ENCODE results near the gene COL5A2. TPM values are rescaled to one million over a fixed set of nuclear protein-coding genes. Genes with fewer than 3 reads are reported as not detected.

The COL5A2 gene
- total RNA-seq, 2 experiments from 2014 or later, result 2.6 to 2.7 TPM

DNA sequence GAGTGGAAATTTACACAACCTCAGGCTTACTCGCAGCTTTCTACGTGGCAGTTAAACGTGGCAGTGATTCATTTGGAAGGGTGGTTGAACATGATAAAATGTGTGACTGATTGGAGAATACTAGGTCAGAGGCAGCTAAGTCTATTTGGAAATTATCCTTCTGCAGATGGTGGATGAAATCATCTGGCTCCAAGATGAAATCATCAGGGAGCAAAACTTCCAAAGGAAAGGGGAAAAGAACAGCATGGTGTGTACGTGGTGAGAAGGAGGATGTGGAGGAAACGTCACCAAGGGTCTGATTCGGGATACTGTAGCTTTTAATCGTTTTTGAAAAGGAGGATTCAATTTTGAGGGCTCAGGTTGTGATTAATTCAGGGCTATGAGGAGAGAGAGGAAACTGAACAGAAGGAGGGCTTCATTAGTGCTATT, 157.5 kb downstream of the COL5A2 start:
- no peaks in the 10 kb centered on the region for H3K27me3 Mint-ChIP-seq (ENCODE audit: low read depth)
- H3K9me3 Mint-ChIP-seq (ENCODE audit: insufficient read depth), result no peaks in the 10 kb centered on the region
- no peaks in the 10 kb centered on the region for H3K4me1 Mint-ChIP-seq (ENCODE audit: low read depth)
- no peak overlapping the region for H3K27ac Mint-ChIP-seq
- no peak overlapping the region for H3K4me3 Mint-ChIP-seq
- DNase-seq, result no peak
- no peak for ATAC-seq
- CTCF ChIA-PET, result no interaction called here
- H3K36me3 Mint-ChIP-seq (ENCODE audit: low read depth), result no peaks in the 10 kb centered on the region
- POLR2A ChIA-PET, result no interaction called here

DNA sequence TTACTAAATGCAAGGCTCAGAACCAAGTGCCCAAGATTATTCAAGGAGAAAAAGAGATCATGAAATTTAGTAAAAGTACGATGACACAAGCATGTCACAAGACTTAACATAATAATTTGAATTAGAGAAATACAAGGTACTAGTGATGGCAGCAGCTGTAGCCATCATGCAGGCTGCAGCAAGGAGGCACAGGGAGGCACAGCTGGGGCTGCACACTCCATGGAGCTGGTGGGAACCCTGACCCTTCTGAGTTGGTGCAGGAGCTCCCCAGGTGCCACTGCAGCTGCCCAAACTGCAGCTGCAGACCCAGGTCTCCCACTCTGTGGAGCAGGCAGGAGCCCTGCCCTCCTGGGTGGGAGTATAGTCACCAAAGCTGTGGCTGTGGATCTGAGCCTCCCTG, 159.4 kb downstream of the COL5A2 start:
- DNase-seq (no peak), ATAC-seq (no peak)
- Mint-ChIP-seq H3K4me3 (no peak overlapping the region), H3K36me3 (ENCODE audit: low read depth) (no peaks in the 10 kb centered on the region), H3K27me3 (ENCODE audit: low read depth) (no peaks in the 10 kb centered on the region), H3K27ac (no peak overlapping the region), H3K4me1 (ENCODE audit: low read depth) (no peaks in the 10 kb centered on the region), H3K9me3 (ENCODE audit: insufficient read depth) (no peaks in the 10 kb centered on the region)
- CTCF ChIA-PET, result no interaction called here
- POLR2A ChIA-PET, result no interaction called here

DNA sequence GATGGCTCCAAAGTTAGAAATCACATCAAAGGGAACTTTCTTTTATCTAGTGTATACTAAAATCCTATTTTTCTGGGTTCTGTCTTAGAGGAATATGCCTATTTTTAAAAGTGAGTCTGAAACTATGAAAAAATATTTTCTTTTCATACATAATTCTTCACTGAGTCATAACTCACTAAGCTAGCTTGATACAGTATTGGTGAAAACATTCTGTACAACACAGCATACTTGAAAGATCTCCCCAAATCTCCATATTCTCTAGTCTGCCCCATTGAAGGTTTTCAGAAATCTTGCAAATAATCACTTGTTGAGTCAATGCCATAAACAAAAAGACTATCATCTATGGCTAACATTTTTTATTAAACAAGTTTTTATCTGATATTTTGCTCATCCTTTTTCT, 160.9 kb downstream of the COL5A2 start:
- no peaks in the 10 kb centered on the region for H3K4me1 Mint-ChIP-seq (ENCODE audit: low read depth)
- DNase-seq (no peak), ATAC-seq (no peak)
- no peaks in the 10 kb centered on the region for H3K36me3 Mint-ChIP-seq (ENCODE audit: low read depth)
- no peaks in the 10 kb centered on the region for H3K27me3 Mint-ChIP-seq (ENCODE audit: low read depth)
- ChIA-PET POLR2A (no interaction called here), CTCF (no interaction called here)
- no peak overlapping the region for H3K4me3 Mint-ChIP-seq
- H3K9me3 Mint-ChIP-seq (ENCODE audit: insufficient read depth), result no peaks in the 10 kb centered on the region
- H3K27ac Mint-ChIP-seq, result no peak overlapping the region

DNA sequence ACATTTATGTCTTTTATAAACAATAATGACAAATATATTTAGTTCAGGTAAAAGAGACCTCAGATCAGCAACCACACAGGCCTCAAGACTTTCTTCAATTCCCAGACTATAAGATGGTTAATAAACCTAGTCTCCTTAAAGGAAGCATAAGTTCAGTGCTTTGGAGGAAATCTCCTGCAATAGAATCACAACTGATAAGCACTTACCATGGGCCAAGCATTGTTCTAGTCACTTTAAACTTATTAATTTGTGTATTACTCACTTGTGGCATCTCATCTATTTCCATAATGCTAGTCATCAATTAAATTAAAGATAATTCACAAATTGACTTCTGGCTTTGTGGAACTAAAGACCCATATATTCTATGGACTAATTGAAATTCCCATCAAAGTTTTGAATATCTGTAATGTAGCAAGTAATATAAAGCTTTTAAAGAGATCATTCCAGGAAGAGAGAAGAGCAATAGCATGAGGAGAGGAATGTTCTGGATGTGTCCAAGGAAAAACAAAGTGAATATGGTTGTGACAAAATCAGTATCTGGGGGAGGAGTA, 163.2 kb downstream of the COL5A2 start:
- ChIA-PET CTCF (no interaction called here), POLR2A (no interaction called here)
- H3K36me3 Mint-ChIP-seq (ENCODE audit: low read depth), result no peaks in the 10 kb centered on the region
- H3K27ac Mint-ChIP-seq, result no peak overlapping the region
- DNase-seq, result no peak
- no peaks in the 10 kb centered on the region for H3K27me3 Mint-ChIP-seq (ENCODE audit: low read depth)
- no peaks in the 10 kb centered on the region for H3K4me1 Mint-ChIP-seq (ENCODE audit: low read depth)
- ATAC-seq, result no peak
- H3K4me3 Mint-ChIP-seq, result no peak overlapping the region
- H3K9me3 Mint-ChIP-seq (ENCODE audit: insufficient read depth), result no peaks in the 10 kb centered on the region

DNA sequence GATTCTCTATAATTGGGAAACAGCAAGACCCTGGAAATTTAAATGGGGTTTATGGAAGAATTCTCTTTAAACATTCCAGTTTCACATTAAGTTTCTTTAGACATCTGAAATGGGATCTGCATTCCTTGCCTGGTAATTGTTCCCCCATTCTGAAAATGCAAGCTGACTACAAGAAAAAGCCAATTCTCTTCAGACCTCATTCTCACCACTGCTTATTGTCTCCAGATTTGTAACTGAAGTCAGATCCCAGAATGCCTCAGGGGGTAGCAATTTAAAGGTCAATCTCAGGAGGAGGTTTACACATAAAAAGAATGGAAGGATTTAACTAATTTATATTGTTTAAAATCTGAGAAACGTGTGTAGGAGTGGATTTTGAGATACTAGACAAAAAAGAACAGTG, 164.2 kb downstream of the COL5A2 start:
- no peak overlapping the region for H3K27ac Mint-ChIP-seq
- H3K9me3 Mint-ChIP-seq (ENCODE audit: insufficient read depth), result no peaks in the 10 kb centered on the region
- no peak for ATAC-seq
- no peak overlapping the region for H3K4me3 Mint-ChIP-seq
- H3K4me1 Mint-ChIP-seq (ENCODE audit: low read depth), result no peaks in the 10 kb centered on the region
- ChIA-PET POLR2A (no interaction called here), CTCF (no interaction called here)
- H3K36me3 Mint-ChIP-seq (ENCODE audit: low read depth), result no peaks in the 10 kb centered on the region
- no peaks in the 10 kb centered on the region for H3K27me3 Mint-ChIP-seq (ENCODE audit: low read depth)
- DNase-seq, result no peak

DNA sequence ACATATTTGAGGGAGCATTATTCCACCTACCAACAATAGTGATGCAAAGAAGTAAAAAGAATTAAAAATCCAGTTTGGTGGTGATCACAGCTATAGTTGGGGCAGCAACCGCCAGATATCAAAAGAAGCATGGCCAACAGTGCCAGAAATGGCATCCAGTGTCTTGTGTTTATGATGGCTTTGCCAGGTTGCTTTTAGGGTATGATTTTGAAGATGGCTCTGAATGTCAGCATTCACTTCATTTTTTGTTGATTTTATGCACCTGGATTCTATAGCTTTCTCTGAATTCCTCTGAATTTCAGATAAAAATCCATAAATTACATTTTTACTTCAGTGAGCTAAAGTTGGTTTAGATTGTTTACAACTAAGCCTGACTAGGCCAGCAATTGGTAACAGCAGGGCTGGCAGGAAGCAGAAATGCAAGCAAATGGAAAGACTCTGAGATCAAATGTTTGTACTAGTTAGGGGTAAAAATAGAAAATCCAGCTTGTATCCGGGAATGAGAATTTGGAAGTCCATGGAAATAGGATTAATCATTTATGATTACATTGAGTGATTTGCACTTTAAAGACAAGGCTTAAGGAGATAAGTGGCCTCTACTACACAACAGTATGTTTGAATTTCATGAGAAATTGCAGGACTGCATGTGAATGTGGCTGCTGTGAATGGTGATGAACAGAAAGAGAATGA, 165.0 kb downstream of the COL5A2 start:
- POLR2A ChIA-PET, result no interaction called here
- H3K36me3 Mint-ChIP-seq (ENCODE audit: low read depth), result no peaks in the 10 kb centered on the region
- no peaks in the 10 kb centered on the region for H3K4me1 Mint-ChIP-seq (ENCODE audit: low read depth)
- DNase-seq, result no peak
- no peaks in the 10 kb centered on the region for H3K27me3 Mint-ChIP-seq (ENCODE audit: low read depth)
- ATAC-seq, result no peak
- H3K9me3 Mint-ChIP-seq (ENCODE audit: insufficient read depth), result no peaks in the 10 kb centered on the region
- CTCF ChIA-PET, result no interaction called here
- no peak overlapping the region for H3K27ac Mint-ChIP-seq
- H3K4me3 Mint-ChIP-seq, result no peak overlapping the region

DNA sequence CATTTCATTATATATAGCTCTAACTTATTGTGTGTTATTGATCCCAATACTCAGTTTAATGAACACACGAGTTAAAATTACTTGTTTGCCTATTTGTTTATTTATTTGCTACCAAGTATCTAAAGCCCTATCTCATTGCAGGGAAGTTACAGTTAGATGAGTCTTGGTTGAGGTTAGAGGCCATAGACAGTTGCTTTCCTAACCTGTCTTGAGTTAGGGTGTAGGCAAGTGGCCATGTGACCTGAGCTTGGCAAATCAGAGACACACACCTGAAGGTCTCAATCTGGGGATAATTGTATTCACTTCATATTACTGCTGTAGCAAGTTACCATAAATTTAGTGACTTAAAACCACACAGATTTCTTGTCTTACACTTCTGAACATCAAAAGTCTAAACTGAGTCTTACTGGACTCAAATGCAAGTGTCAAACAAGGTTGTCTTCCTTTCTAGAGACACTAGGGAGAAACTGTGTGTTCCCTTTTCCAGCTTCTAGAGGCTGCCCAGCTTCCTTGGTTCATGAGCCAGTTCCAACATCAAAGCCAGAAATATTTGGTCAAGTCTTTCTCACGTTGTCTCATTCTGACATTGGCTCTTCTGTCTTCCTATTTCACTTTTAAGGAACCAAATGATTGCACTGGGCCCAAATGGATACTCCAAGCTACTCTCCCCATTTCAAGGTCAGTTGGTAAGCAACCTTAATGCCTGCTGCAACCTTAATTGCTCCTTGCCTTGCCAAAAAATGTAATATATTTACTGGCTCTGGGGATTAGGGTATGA, 165.7 kb downstream of the COL5A2 start:
- POLR2A ChIA-PET, result no interaction called here
- H3K4me1 Mint-ChIP-seq (ENCODE audit: low read depth), result no peaks in the 10 kb centered on the region
- CTCF ChIA-PET, result no interaction called here
- no peaks in the 10 kb centered on the region for H3K9me3 Mint-ChIP-seq (ENCODE audit: insufficient read depth)
- no peaks in the 10 kb centered on the region for H3K27me3 Mint-ChIP-seq (ENCODE audit: low read depth)
- H3K27ac Mint-ChIP-seq, result no peak overlapping the region
- H3K36me3 Mint-ChIP-seq (ENCODE audit: low read depth), result no peaks in the 10 kb centered on the region
- no peak overlapping the region for H3K4me3 Mint-ChIP-seq
- DNase-seq, result no peak
- no peak for ATAC-seq

DNA sequence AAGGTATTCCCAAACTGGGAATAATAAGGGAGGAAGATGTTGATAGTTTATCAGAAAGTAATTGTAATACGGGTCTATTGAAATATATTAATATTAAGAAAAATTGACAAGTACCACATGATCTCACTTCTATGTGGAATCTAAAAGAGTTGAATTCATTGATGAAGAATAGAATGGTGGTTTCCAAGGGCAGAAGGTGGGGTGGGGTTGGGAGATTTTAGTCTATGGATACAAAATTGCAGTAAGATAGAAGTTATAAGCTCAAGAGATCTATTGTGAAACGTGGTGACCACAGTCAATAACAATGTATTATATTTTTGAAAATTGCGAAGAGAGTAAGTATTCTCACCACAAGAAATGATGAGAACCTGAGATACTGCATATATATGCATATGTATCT, 166.5 kb downstream of the COL5A2 start:
- Mint-ChIP-seq H3K27ac (no peak overlapping the region), H3K27me3 (ENCODE audit: low read depth) (no peaks in the 10 kb centered on the region), H3K4me3 (no peak overlapping the region), H3K4me1 (ENCODE audit: low read depth) (no peaks in the 10 kb centered on the region), H3K9me3 (ENCODE audit: insufficient read depth) (no peaks in the 10 kb centered on the region), H3K36me3 (ENCODE audit: low read depth) (no peaks in the 10 kb centered on the region)
- ATAC-seq (no peak), DNase-seq (no peak)
- ChIA-PET CTCF (no interaction called here), POLR2A (no interaction called here)

DNA sequence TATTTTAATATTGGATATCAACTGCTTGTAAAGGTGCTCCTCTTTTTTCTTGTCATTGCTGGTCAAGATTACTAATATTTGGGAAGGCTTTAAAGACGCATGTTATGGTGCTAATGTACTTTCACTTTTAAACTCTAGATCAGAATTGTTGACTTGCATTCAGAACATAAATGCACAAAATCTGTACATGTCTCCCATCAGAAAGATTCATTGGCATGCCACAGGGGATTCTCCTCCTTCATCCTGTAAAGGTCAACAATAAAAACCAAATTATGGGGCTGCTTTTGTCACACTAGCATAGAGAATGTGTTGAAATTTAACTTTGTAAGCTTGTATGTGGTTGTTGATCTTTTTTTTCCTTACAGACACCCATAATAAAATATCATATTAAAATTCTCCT, 167.2 kb downstream of the COL5A2 start:
- DNase-seq (no peak), ATAC-seq (no peak)
- no peak overlapping the region for H3K4me3 Mint-ChIP-seq
- H3K27me3 Mint-ChIP-seq (ENCODE audit: low read depth), result no peaks in the 10 kb centered on the region
- POLR2A ChIA-PET, result no interaction called here
- H3K27ac Mint-ChIP-seq, result no peak overlapping the region
- no peaks in the 10 kb centered on the region for H3K4me1 Mint-ChIP-seq (ENCODE audit: low read depth)
- CTCF ChIA-PET, result no interaction called here
- no peaks in the 10 kb centered on the region for H3K36me3 Mint-ChIP-seq (ENCODE audit: low read depth)
- no peaks in the 10 kb centered on the region for H3K9me3 Mint-ChIP-seq (ENCODE audit: insufficient read depth)

DNA sequence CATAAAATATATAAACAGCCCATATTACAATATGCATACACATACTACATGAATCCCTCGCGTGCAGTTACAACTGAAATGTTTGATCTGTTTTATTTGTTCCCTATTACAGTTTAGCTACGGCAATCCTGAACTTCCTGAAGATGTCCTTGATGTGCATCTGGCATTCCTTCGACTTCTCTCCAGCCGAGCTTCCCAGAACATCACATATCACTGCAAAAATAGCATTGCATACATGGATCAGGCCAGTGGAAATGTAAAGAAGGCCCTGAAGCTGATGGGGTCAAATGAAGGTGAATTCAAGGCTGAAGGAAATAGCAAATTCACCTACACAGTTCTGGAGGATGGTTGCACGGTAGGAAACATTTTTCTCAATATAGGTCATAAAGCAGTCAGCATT, 169.0 kb downstream of the COL5A2 start:
- no peak for DNase-seq
- CTCF ChIA-PET, result no interaction called here
- no peaks in the 10 kb centered on the region for H3K9me3 Mint-ChIP-seq (ENCODE audit: insufficient read depth)

DNA sequence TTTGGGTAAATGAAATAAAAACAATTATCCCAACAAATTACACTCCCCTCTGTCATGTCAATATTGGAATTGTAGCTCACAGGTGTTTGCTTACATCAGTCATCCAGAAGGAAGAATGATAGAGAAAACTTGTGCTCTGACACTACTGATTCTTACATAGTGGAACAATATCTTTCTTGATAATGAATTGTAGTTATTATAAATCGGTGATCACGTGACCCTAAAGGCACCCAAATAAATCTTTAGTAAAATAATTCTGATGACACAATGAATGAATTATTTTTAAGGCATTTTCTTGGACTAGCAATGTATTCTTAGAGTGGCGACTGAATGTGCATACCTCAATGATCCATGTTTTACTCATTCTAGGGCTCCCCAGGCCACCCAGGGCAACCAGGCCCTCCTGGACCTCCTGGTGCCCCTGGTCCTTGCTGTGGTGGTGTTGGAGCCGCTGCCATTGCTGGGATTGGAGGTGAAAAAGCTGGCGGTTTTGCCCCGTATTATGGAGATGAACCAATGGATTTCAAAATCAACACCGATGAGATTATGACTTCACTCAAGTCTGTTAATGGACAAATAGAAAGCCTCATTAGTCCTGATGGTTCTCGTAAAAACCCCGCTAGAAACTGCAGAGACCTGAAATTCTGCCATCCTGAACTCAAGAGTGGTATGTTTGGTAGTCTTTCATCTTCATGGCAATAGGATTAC, 170.9 kb downstream of the COL5A2 start:
- H3K4me3 Mint-ChIP-seq, result no peak overlapping the region
- ChIA-PET POLR2A (no interaction called here), CTCF (no interaction called here)
- no peak for DNase-seq
- H3K9me3 Mint-ChIP-seq (ENCODE audit: insufficient read depth), result no peaks in the 10 kb centered on the region
- ATAC-seq, result no peak
- H3K4me1 Mint-ChIP-seq (ENCODE audit: low read depth), result no peaks in the 10 kb centered on the region
- no peaks in the 10 kb centered on the region for H3K27me3 Mint-ChIP-seq (ENCODE audit: low read depth)
- H3K27ac Mint-ChIP-seq, result no peak overlapping the region
- H3K36me3 Mint-ChIP-seq (ENCODE audit: low read depth), result no peaks in the 10 kb centered on the region

More for the DNA sequence above, 169.0 kb downstream of the COL5A2 start:
- POLR2A ChIA-PET, result no interaction called here
- H3K27me3 Mint-ChIP-seq (ENCODE audit: low read depth), result no peaks in the 10 kb centered on the region
- ATAC-seq, result no peak
- H3K27ac Mint-ChIP-seq, result no peak overlapping the region
- H3K36me3 Mint-ChIP-seq (ENCODE audit: low read depth), result no peaks in the 10 kb centered on the region
- H3K4me3 Mint-ChIP-seq, result no peak overlapping the region
- no peaks in the 10 kb centered on the region for H3K4me1 Mint-ChIP-seq (ENCODE audit: low read depth)

DNA sequence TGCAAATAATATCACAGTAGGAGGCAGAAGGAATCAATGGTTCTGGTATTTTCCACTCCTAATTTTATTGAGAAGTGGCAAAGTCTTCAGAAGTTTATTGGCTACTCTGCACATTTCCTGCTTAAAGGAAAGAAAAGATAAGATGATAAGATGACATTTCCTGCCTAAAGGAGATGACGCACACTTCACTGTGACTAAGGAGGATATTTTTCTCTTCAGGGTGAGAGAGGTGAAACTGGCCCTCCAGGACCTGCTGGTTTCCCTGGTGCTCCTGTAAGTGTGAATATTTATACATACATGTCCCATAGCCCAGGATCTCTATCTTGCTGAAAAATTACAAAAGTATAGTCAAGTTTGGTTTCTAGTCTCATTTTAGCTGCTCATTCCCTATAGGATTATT, 177.5 kb downstream of the COL5A2 start:
- H3K9me3 Mint-ChIP-seq (ENCODE audit: insufficient read depth), result no peaks in the 10 kb centered on the region
- ATAC-seq, result no peak

More for the DNA sequence above, 177.5 kb downstream of the COL5A2 start:
- ChIA-PET POLR2A (no interaction called here), CTCF (no interaction called here)
- Mint-ChIP-seq H3K4me3 (no peak overlapping the region), H3K27me3 (ENCODE audit: low read depth) (no peaks in the 10 kb centered on the region), H3K36me3 (ENCODE audit: low read depth) (no peaks in the 10 kb centered on the region), H3K4me1 (ENCODE audit: low read depth) (peaks cover 3% of the 10 kb centered on the region), H3K27ac (no peak overlapping the region)
- no peak for DNase-seq

Data from activated CD8-positive, alpha-beta T cell treated with anti-CD3 and anti-CD28 coated beads, Interleukin-2, amount 10 ng/mL, durations not matched to agents 7 days and 5 days (primary cell).